B cell (primary cell): ENCODE results near the gene STARD3. TPM values are rescaled to one million over a fixed set of nuclear protein-coding genes. Genes with fewer than 3 reads are reported as not detected.

Source experiments
- ATAC-seq: fragments of 200-7000 bp; cut with Tn5 transposase; one replicate; pipeline ENCODE4 v1.10.0; 2021; ENCODE audit warnings: low read depth, mild to moderate bottlenecking, moderate number of reproducible peaks, moderate library complexity
- CTCF ChIA-PET: fragments of 350-600 bp; sonication (Branson Sonifier 250); formaldehyde crosslinking; loops from one replicate; lab custom pipeline; 2021; ENCODE audit warnings: antibody characterized with exemption, inconsistent platforms; lab: Charles Lee
- POLR2A ChIA-PET: fragments of 350-600 bp; sonication (Branson Sonifier 250); formaldehyde crosslinking; loops from one replicate; lab custom pipeline; 2021; ENCODE audit warnings: antibody characterized with exemption; lab: Charles Lee
- DNase-seq: peaks from one replicate; pipeline ENCODE4 v3.0.0; 2013
- H2AFZ ChIP-seq: 2 replicates; pipeline ENCODE4 v1.6.1; 2012; ENCODE audit warnings: mild to moderate bottlenecking, low read depth, low read length; ENCODE audit not compliant: insufficient read depth, poor library complexity, severe bottlenecking
- H3K27ac ChIP-seq, 2 donors: 1 replicate in 1 of 2; 2 replicates in 1 of 2; pipeline ENCODE4 v1.5.1; 2012 to 2013; ENCODE audit warnings: low read length in 2 of 2, mild to moderate bottlenecking in 2 of 2, moderate library complexity in 1 of 2
- H3K27me3 ChIP-seq, 4 experiments: fragments of 200-600 bp in 1 of 4; sonication (generic) in 1 of 4; replicated peaks in 1 of 4; 1 replicate in 2 of 4; 2 replicates in 2 of 4; pipeline versions ENCODE4 v1.6.1 to v1.7.0; 2013 to 2016; ENCODE audit warnings: low read length in 3 of 4, mild to moderate bottlenecking in 2 of 4, mixed read lengths in 1 of 4, moderate library complexity in 1 of 4; ENCODE audit not compliant: insufficient read depth in 4 of 4, control insufficient read depth in 3 of 4; ENCODE audit errors: control extremely low read depth in 1 of 4
- H3K36me3 ChIP-seq, 2 experiments: replicated peaks in 1 of 2; 1 replicate in 1 of 2; 2 replicates in 1 of 2; pipeline versions ENCODE4 v1.6.1 to v1.7.1; 2013; ENCODE audit warnings: low read length in 1 of 2; ENCODE audit not compliant: insufficient read depth in 2 of 2, control insufficient read depth in 1 of 2; ENCODE audit errors: control extremely low read depth in 1 of 2, extremely low read depth in 1 of 2
- H3K4me1 ChIP-seq, 2 donors: fragments of 200-600 bp in 1 of 2; sonication (generic) in 1 of 2; 1 replicate in 1 of 2; 2 replicates in 1 of 2; pipeline versions ENCODE4 v1.5.1 to v1.6.1; 2013 to 2017; ENCODE audit warnings: low read length in 2 of 2; ENCODE audit not compliant: control insufficient read depth in 2 of 2, insufficient read depth in 2 of 2
- H3K4me2 ChIP-seq: replicated peaks from 2 replicates; pipeline ENCODE3; 2012; ENCODE audit warnings: mild to moderate bottlenecking, low read depth, low read length; ENCODE audit not compliant: poor library complexity, severe bottlenecking
- H3K4me3 ChIP-seq, 5 experiments: fragments of 200-600 bp in 1 of 5; sonication (generic) in 1 of 5; 1 replicate in 3 of 5; 2 replicates in 2 of 5; pipeline versions ENCODE4 v1.5.1 to v1.7.0; 2011 to 2016; ENCODE audit warnings: low read length in 4 of 5, mild to moderate bottlenecking in 4 of 5, low read depth in 2 of 5, control low read depth in 1 of 5, moderate library complexity in 1 of 5; ENCODE audit not compliant: insufficient read depth in 1 of 5; ENCODE audit errors: control extremely low read depth in 1 of 5, extremely low read depth in 1 of 5
- H3K79me2 ChIP-seq: fragments of 200-600 bp; sonication (generic); one replicate; pipeline ENCODE4 v1.6.0; 2016; ENCODE audit warnings: low read length; ENCODE audit not compliant: control insufficient read depth, insufficient read depth
- H3K9ac ChIP-seq: fragments of 200-600 bp; sonication (generic); 2 replicates; pipeline ENCODE4 v1.6.1; 2017; ENCODE audit warnings: mild to moderate bottlenecking, low read length, moderate library complexity
- H3K9me3 ChIP-seq, 3 donors: one replicate each; pipeline versions ENCODE4 v1.6.1 to v1.7.1; 2013; ENCODE audit warnings: low read length in 2 of 3; ENCODE audit not compliant: control insufficient read depth in 2 of 3, insufficient read depth in 1 of 3; ENCODE audit errors: control extremely low read depth in 1 of 3
- H4K20me1 ChIP-seq: 2 replicates; pipeline ENCODE4 v1.6.0; 2012; ENCODE audit warnings: mild to moderate bottlenecking, low read length; ENCODE audit not compliant: insufficient read depth, control insufficient read depth, poor library complexity, severe bottlenecking
- H3K27ac Mint-ChIP-seq: one replicate; pipeline ENCODE4 v1.8.0; 2021; ENCODE audit warnings: mixed read lengths
- H3K27me3 Mint-ChIP-seq: one replicate; pipeline ENCODE4 v1.8.0; 2021; ENCODE audit warnings: mixed read lengths
- H3K4me1 Mint-ChIP-seq: one replicate; pipeline ENCODE4 v1.8.0; 2021; ENCODE audit warnings: mixed read lengths
- H3K4me3 Mint-ChIP-seq: one replicate; pipeline ENCODE4 v1.8.0; 2021; ENCODE audit warnings: mixed read lengths
- H3K9me3 Mint-ChIP-seq: one replicate; pipeline ENCODE4 v1.8.0; 2022; ENCODE audit warnings: mixed read lengths; ENCODE audit not compliant: insufficient read depth
- CTCF ChIP-seq: fragments of 200-600 bp; IDR thresholded peaks from one replicate; pipeline ENCODE4 v1.8.0; 2022; ENCODE audit warnings: antibody characterized with exemption, mild to moderate bottlenecking
- EZH2 ChIP-seq: IDR thresholded peaks from 2 replicates; pipeline ENCODE4 v1.6.1; 2012; ENCODE audit warnings: borderline replicate concordance, low read depth, mild to moderate bottlenecking, moderate library complexity, low read length; ENCODE audit not compliant: insufficient read depth, poor library complexity, severe bottlenecking
- WGBS: methylation state at CpG from one replicate; pipeline ENCODE4 v1.1.5; 2013; ENCODE audit warnings: missing lambda C conversion rate; ENCODE audit not compliant: insufficient coverage; 5-methylcytosine and 5-hydroxymethylcytosine counted together
- intact Hi-C: fragments of 100-400 bp; cut with micrococcal nuclease; formaldehyde crosslinking; loops from one replicate; pipeline ENCODE4 v1.10.0; 2022
- polyA plus RNA-seq: library from polyadenylated mRNA; depleted of rRNA; stranded (reverse); fragments of >200 nt; gene quantifications from 2 replicates; pipeline ENCODE4 v1.2.3, GENCODE V29; 2012
- total RNA-seq, 2 donors: library from RNA; stranded (reverse); fragments of 120-200 nt in 1 of 2; gene quantifications; 1 replicate in 1 of 2; 2 replicates in 1 of 2; pipeline versions ENCODE4 v1.2.3 to v1.2.4, GENCODE V29; 2013 to 2022

Gene STARD3
- total and polyA plus RNA-seq, 2 donors (not counting 1 experiment from before 2014, with no cell fraction given): 93.1 to 231 TPM

GRCh38 chr17:39674702-39675389, 37.9 kb downstream of the STARD3 start:
- ChIA-PET POLR2A (interaction anchor here (0.6 to 2.8 kb wide), 6 partner anchors 13 to 80 kb away, joined by 3 to 17 read pairs (median 8); partner anchors contain the start of genes MIEN1 and PGAP3), CTCF (interaction anchor here (0.6 to 3.5 kb wide), 12 partner anchors 8 to 321 kb away, joined by 3 to 19 read pairs (median 5); partner anchors contain the start of gene PGAP3)
- peaks cover 5% of the 10 kb centered on the region for H3K27me3 Mint-ChIP-seq
- peak overlapping the region; percentile 59 for H3K4me2 ChIP-seq
- H3K36me3 ChIP-seq: peaks cover 0 to 5% of the 10 kb centered on the region in 2 experiments
- ATAC-seq (peak; percentile 74), DNase-seq (peak; percentile 54)
- peak overlapping the region; percentile 65 to 94 for H3K27ac ChIP-seq
- H2AFZ ChIP-seq: peak overlapping the region; percentile 41
- peaks cover 0 to 3% (median 0%) of the 10 kb centered on the region in 3 donors for H3K9me3 ChIP-seq
- no peak overlapping the region for H3K9ac ChIP-seq
- no peak overlapping the region for H3K4me3 ChIP-seq
- peak overlapping the region; percentile 68 for H3K4me3 Mint-ChIP-seq
- H3K9me3 Mint-ChIP-seq: no peaks in the 10 kb centered on the region
- H3K4me1 Mint-ChIP-seq: peaks cover 73% of the 10 kb centered on the region
- TF ChIP-seq CTCF (no peak), EZH2 (no peak)
- no peaks in the 10 kb centered on the region for H4K20me1 ChIP-seq
- H3K4me1 ChIP-seq: peaks cover 70 to 83% of the 10 kb centered on the region in 2 donors
- H3K27ac Mint-ChIP-seq: peak overlapping the region; percentile 98
- H3K27me3 ChIP-seq: peaks cover 0 to 9% (median 0%) of the 10 kb centered on the region in 4 experiments
- no peaks in the 10 kb centered on the region for H3K79me2 ChIP-seq
- WGBS: 5% methylated on average over 8 of the region's 11 CpGs
- intact Hi-C loops: loop anchor here (1.0 to 5.0 kb wide), 2 partner anchors 12 to 77 kb away; no protein-coding TSS in a partner anchor
